K562 treated with DMSO at 1 percent for 12 hours (cell line): Measurements from ENCODE around the gene REC114. TPM values are rescaled to one million over a fixed set of nuclear protein-coding genes. Genes with fewer than 3 reads are reported as not detected.

Experiments
- total RNA-seq: library from RNA; unstranded; fragments of 300-600 nt; gene quantifications from 2 replicates; pipeline ENCODE4 v1.2.3, GENCODE V29; 2022; ENCODE audit not compliant: insufficient read depth

Gene REC114, protein sequence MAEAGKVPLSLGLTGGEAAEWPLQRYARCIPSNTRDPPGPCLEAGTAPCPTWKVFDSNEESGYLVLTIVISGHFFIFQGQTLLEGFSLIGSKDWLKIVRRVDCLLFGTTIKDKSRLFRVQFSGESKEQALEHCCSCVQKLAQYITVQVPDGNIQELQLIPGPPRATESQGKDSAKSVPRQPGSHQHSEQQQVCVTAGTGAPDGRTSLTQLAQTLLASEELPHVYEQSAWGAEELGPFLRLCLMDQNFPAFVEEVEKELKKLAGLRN
- total RNA-seq = not detected in 2 replicates

DNA sequence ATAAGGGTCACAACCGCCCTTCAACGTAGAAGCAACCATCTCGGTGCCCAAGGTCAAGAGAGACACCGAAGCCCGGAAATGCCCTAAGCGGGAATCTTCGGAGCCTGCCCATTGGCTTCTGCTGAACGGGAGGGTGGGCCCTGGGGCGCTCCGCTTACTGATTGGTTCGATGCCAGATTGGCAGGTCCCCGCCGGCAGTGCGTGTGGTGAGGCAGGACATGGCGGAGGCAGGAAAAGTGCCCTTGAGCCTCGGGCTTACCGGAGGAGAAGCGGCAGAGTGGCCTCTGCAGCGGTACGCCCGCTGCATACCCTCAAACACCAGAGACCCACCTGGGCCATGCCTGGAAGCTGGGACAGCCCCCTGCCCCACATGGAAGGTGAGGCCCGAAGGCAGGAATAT is at the start of gene REC114:
Gene REC114 (plus strand): TSS at position 197 of the 400 bp plus-strand sequence. CDS start 22 bp downstream, at position 219.

Other genes starting within 250 kb of the REC114 start
- gene HCN4, start 74.2 kb upstream of the REC114 start, total RNA-seq = not detected in 2 replicates
- 30.2 and 56.5 TPM in 2 replicates for gene NPTN, start 190.2 kb downstream of the REC114 start, total RNA-seq
- 4.8 and 8.7 TPM in 2 replicates for gene CD276, start 241.2 kb downstream of the REC114 start, total RNA-seq